SU-DHL-6 (cell line): Measurements from ENCODE around the gene EXD3.
"Not testable (repeated sequence)": the region's sequence is repeated elsewhere in the genome, so short reads cannot be mapped to it uniquely, and the experiment has no call there.

Experiments
- H2AFZ ChIP-seq: fragments of 200-600 bp; sonication (generic); 2 replicates; pipeline ENCODE4 v1.6.1; 2014; ENCODE audit warnings: low read depth, mild to moderate bottlenecking, moderate library complexity, mixed read lengths, antibody characterized with exemption, low read length; ENCODE audit not compliant: severe bottlenecking
- H3F3A ChIP-seq: fragments of 200-600 bp; shearing (Covaris generic); 2 replicates; pipeline ENCODE4 v1.6.0; 2016; ENCODE audit warnings: antibody characterized with exemption, mild to moderate bottlenecking; ENCODE audit not compliant: insufficient read depth
- H3K27ac ChIP-seq: fragments of 200-600 bp; sonication (generic); 2 replicates; pipeline ENCODE4 v1.5.1; 2016; ENCODE audit warnings: low read depth, mild to moderate bottlenecking, low read length, moderate library complexity, mixed read lengths
- H3K27me3 ChIP-seq: fragments of 200-600 bp; sonication (generic), shearing (Covaris generic); 2 replicates; pipeline ENCODE4 v1.6.0; 2014; ENCODE audit warnings: mild to moderate bottlenecking, low read length
- H3K36me3 ChIP-seq: fragments of 200-600 bp; sonication (generic); 2 replicates; pipeline ENCODE4 v1.6.1; 2014; ENCODE audit warnings: mild to moderate bottlenecking, low read length, mixed read lengths
- H3K4me2 ChIP-seq: fragments of 300-600, 200-600 bp; shearing (Covaris generic), sonication (generic); 2 replicates; pipeline ENCODE4 v1.6.0; 2014; ENCODE audit warnings: low read length, low read depth, mild to moderate bottlenecking; ENCODE audit not compliant: poor library complexity, severe bottlenecking
- H3K4me3 ChIP-seq: fragments of 200-600 bp; sonication (generic); 2 replicates; pipeline ENCODE4 v1.5.1; 2014; ENCODE audit warnings: antibody characterized with exemption, low read length, mild to moderate bottlenecking, mixed read lengths; ENCODE audit not compliant: insufficient read depth, poor library complexity, severe bottlenecking
- H3K79me2 ChIP-seq: fragments of 200-600 bp; sonication (generic); 2 replicates; pipeline ENCODE4 v1.6.1; 2014; ENCODE audit warnings: mild to moderate bottlenecking, low read length, moderate library complexity; ENCODE audit not compliant: insufficient read depth
- H3K9ac ChIP-seq: fragments of 200-600 bp; sonication (generic); 2 replicates; pipeline ENCODE4 v1.7.0; 2014; ENCODE audit warnings: mild to moderate bottlenecking, low read length
- H3K9me2 ChIP-seq: fragments of 200-600 bp; sonication (generic); replicated peaks from 2 replicates; pipeline ENCODE4 v1.6.1; 2014; ENCODE audit warnings: low read length; ENCODE audit not compliant: insufficient read depth
- H3K9me3 ChIP-seq: fragments of 200-600 bp; sonication (generic); 2 replicates; pipeline ENCODE4 v1.6.1; 2014; ENCODE audit warnings: low read length, mixed read lengths; ENCODE audit not compliant: insufficient read depth
- H4K20me1 ChIP-seq: fragments of 200-600 bp; sonication (generic); 2 replicates; pipeline ENCODE4 v1.6.1; 2014; ENCODE audit warnings: low read depth, mild to moderate bottlenecking, antibody characterized with exemption, low read length, moderate library complexity, mixed read lengths
- EZH2phosphoT487 ChIP-seq: fragments of 200-600 bp; sonication (generic), shearing (Covaris generic); conservative IDR thresholded peaks from 2 replicates; pipeline ENCODE4 v1.6.1; 2018; ENCODE audit warnings: mild to moderate bottlenecking, antibody characterized with exemption, low read length, moderate library complexity, mixed read lengths
- TF ChIP-seq, protein P1 (sequence below): fragments of 200-600 bp; sonication (generic); IDR thresholded peaks from one replicate; pipeline ENCODE4 v1.5.1; 2017; ENCODE audit warnings: antibody characterized with exemption, mild to moderate bottlenecking, low read length, moderate library complexity; ENCODE audit not compliant: insufficient read depth, poor library complexity, severe bottlenecking

Gene EXD3

DNA sequence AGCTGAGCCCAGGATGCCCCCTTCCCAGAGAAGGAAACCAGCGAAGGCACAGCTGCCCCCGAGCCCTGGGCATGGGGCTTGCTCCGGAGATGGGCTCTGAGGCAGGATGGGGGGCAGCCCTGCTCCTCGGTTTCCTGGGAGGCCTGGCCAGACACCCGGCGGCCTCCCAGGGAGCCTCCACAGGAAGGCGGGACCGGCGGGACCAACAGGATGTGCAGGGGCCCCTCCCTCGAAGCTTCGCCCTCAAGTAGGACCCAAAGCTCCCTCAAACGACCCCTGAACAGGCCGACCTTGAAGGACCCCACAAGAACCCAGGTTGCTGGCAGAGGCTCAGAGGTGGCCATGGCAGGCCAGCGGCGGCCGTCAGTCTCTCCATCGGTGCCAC is 11.7 kb downstream of the EXD3 start:
- H3K27ac ChIP-seq: no peak overlapping the region
- no peaks in the 10 kb centered on the region for H3K9me2 ChIP-seq
- no peaks in the 10 kb centered on the region for H3K79me2 ChIP-seq
- no peak overlapping the region for H3K9ac ChIP-seq
- no peaks in the 10 kb centered on the region for H3K36me3 ChIP-seq
- H4K20me1 ChIP-seq: no peaks in the 10 kb centered on the region; the same call in 1 of the 2 replicates
- H3K9me3 ChIP-seq: no peaks in the 10 kb centered on the region
- H3K27me3 ChIP-seq: no peaks in the 10 kb centered on the region
- no peak for TF ChIP-seq EZH2phosphoT487
- TF ChIP-seq, protein P1, sequence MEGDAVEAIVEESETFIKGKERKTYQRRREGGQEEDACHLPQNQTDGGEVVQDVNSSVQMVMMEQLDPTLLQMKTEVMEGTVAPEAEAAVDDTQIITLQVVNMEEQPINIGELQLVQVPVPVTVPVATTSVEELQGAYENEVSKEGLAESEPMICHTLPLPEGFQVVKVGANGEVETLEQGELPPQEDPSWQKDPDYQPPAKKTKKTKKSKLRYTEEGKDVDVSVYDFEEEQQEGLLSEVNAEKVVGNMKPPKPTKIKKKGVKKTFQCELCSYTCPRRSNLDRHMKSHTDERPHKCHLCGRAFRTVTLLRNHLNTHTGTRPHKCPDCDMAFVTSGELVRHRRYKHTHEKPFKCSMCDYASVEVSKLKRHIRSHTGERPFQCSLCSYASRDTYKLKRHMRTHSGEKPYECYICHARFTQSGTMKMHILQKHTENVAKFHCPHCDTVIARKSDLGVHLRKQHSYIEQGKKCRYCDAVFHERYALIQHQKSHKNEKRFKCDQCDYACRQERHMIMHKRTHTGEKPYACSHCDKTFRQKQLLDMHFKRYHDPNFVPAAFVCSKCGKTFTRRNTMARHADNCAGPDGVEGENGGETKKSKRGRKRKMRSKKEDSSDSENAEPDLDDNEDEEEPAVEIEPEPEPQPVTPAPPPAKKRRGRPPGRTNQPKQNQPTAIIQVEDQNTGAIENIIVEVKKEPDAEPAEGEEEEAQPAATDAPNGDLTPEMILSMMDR: no peak
- H3K4me2 ChIP-seq: no peak overlapping the region
- no peak overlapping the region for H3K4me3 ChIP-seq
- no peaks in the 10 kb centered on the region for H3F3A ChIP-seq
- H2AFZ ChIP-seq: no peak overlapping the region

DNA sequence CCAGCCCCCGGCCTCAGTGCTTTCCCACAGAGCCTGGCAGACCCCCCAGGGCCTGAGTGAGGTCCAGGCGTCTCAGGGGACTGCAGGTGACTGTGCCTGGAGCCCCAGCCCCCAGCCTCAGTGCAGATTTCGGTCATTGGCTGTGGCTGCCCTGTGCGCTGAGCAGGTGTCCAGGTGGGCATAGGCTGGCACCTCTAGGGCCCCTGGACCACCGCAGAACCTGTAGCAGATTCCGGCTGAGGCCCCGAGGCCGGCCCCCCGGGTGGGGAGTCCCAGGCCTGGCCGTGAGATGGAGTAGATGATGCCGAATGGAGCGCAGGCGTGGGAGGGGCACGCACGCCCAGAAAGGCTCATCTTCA is 12.1 kb downstream of the EXD3 start:
- H3K4me2 ChIP-seq: no peak overlapping the region
- H3K36me3 ChIP-seq: no peaks in the 10 kb centered on the region
- no peak overlapping the region for H2AFZ ChIP-seq
- no peak overlapping the region for H3K9ac ChIP-seq
- no peaks in the 10 kb centered on the region for H3K9me3 ChIP-seq
- no peaks in the 10 kb centered on the region for H3K9me2 ChIP-seq
- no peaks in the 10 kb centered on the region for H3K27me3 ChIP-seq
- no peaks in the 10 kb centered on the region for H3F3A ChIP-seq
- no peak overlapping the region for H3K27ac ChIP-seq
- H3K4me3 ChIP-seq: no peak overlapping the region
- no peak for TF ChIP-seq EZH2phosphoT487
- TF ChIP-seq, protein P1: no peak
- no peaks in the 10 kb centered on the region for H3K79me2 ChIP-seq
- no peaks in the 10 kb centered on the region; the same call in 1 of the 2 replicates for H4K20me1 ChIP-seq

DNA sequence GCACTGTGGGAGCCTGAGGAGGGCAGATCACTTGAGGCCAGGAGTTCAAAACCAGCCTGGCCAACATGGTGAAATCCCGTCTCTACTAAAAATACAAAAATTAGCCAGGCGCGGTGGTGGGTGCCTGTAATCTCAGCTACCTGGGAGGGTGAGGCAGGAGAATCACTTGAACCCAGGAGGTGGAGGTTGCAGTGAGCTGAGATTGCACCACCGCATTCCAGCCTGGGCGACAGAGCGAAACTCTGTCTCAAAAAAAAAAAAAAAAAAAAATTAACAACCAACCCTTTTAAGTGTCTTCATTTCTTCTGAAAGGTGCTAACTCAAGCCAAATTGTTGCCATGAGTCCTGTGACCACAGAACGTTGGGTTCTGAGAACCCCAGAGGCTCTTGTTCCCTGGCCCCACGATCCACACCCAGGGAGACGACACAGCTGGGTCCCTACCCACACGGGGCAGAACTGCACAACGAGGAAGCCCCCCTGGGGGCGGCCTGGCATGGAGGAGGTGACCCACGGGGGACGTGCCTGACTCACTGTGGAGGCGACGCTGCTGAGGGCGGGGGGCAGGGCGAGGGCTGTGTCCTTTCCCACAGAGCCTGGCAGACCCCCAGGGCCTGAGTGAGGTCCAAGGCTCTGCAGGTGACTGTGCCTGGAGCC is 12.6 kb downstream of the EXD3 start:
- not testable (repeated sequence) for H3K79me2 ChIP-seq, H3F3A ChIP-seq, H3K9me2 ChIP-seq, H3K4me3 ChIP-seq, H2AFZ ChIP-seq, H3K27me3 ChIP-seq, H3K27ac ChIP-seq, H4K20me1 ChIP-seq, H3K9ac ChIP-seq, H3K4me2 ChIP-seq, H3K36me3 ChIP-seq, H3K9me3 ChIP-seq

DNA sequence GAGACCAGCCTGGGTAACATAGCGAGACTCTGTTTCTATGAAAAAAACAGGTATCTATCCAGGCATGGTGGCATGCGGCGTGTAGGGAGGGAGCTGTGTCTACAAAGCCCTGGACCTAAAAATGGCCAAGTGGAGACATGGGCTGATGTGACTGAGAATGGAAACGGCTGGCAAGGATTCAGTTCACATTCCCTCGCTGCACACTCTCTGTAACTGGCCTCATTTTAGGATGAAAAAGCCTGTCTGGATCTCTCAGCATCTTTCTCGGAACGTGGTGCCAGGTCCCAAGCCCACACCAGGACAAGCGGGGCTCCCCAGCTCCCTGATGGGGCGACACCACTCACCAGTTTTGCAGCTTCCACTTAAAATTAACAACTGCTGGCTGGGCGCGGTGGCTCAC is 13.4 kb downstream of the EXD3 start:
- no peaks in the 10 kb centered on the region; the same call in 1 of the 2 replicates for H4K20me1 ChIP-seq
- H3K9me2 ChIP-seq: no peaks in the 10 kb centered on the region
- no peaks in the 10 kb centered on the region for H3K36me3 ChIP-seq
- H3K79me2 ChIP-seq: no peaks in the 10 kb centered on the region
- no peak overlapping the region for H2AFZ ChIP-seq
- H3K27ac ChIP-seq: no peak overlapping the region
- H3K9me3 ChIP-seq: no peaks in the 10 kb centered on the region
- no peaks in the 10 kb centered on the region for H3F3A ChIP-seq
- H3K4me2 ChIP-seq: no peak overlapping the region
- no peaks in the 10 kb centered on the region for H3K27me3 ChIP-seq
- no peak overlapping the region for H3K9ac ChIP-seq
- no peak for TF ChIP-seq EZH2phosphoT487
- TF ChIP-seq, protein P1: no peak
- H3K4me3 ChIP-seq: no peak overlapping the region
